Gastroesophageal sphincter (tissue), 4 donors: Measurements from ENCODE around the gene VWA5A. TPM values are rescaled to one million over a fixed set of nuclear protein-coding genes. Genes with fewer than 3 reads are reported as not detected.

ENCODE experiments used
- ATAC-seq: fragments of 150-250 bp; one replicate; pipeline ENCODE4 v1.9.1; 2016; ENCODE audit warnings: mild to moderate bottlenecking, moderate library complexity
- H3K27ac ChIP-seq, 4 donors: fragments of 200-600 bp; sonication (generic) in 3 of 4; 1 replicate in 3 of 4; 2 replicates in 1 of 4; pipeline ENCODE4 v1.5.1; 2016 to 2019
- H3K27me3 ChIP-seq: fragments of 200-600 bp; sonication (generic); one replicate; pipeline ENCODE4 v1.5.1; 2019
- H3K36me3 ChIP-seq, 2 donors: fragments of 200-600 bp; sonication (generic); one replicate each; pipeline ENCODE4 v1.5.1; 2019; ENCODE audit warnings: control low read depth in 1 of 2
- H3K4me1 ChIP-seq, 3 donors: fragments of 200-600 bp; sonication (generic); 1 replicate in 2 of 3; 2 replicates in 1 of 3; pipeline ENCODE4 v1.5.1; 2016 to 2019; ENCODE audit warnings: control low read depth in 2 of 3
- H3K4me3 ChIP-seq, 2 donors: fragments of 200-600 bp; sonication (generic); one replicate each; pipeline ENCODE4 v1.5.1; 2019; ENCODE audit warnings: mild to moderate bottlenecking in 1 of 2, moderate library complexity in 1 of 2
- H3K9me3 ChIP-seq, 3 donors: fragments of 200-600 bp; sonication (generic); one replicate each; pipeline ENCODE4 v1.5.1; 2017 to 2019; ENCODE audit warnings: control low read depth in 2 of 3
- EP300 ChIP-seq: sonication (generic); formaldehyde crosslinking; IDR thresholded peaks from one replicate; pipeline ENCODE4 v1.6.1; 2017; ENCODE audit warnings: antibody characterized with exemption, mild to moderate bottlenecking
- POLR2A ChIP-seq, 2 donors: fragments of 450-650 bp; IDR thresholded peaks; one replicate each; pipeline ENCODE4 v1.6.1; 2017; ENCODE audit warnings: antibody characterized with exemption in 2 of 2, mild to moderate bottlenecking in 2 of 2, moderate library complexity in 1 of 2
- POLR2AphosphoS5 ChIP-seq: sonication (generic); formaldehyde crosslinking; IDR thresholded peaks from one replicate; pipeline ENCODE4 v1.6.1; 2017; ENCODE audit warnings: antibody characterized with exemption
- WGBS, 2 donors: methylation state at CpG; one replicate each; pipeline ENCODE4 v1.1.5; 2018; ENCODE audit warnings: low coverage in 1 of 2; 5-methylcytosine and 5-hydroxymethylcytosine counted together
- total RNA-seq, 4 donors: library from RNA; depleted of rRNA; stranded (reverse); fragments of >200 nt; gene quantifications; one replicate each; pipeline ENCODE4 v1.1.0, GENCODE V29; 2016
- TF ChIP-seq, protein P1 (sequence below), 4 experiments: fragments of 200-600 bp in 2 of 4; fragments of 450-650 bp in 2 of 4; sonication (generic) in 1 of 4; IDR thresholded peaks; one replicate each; pipeline ENCODE4 v1.5.1; 2017 to 2019; ENCODE audit warnings: antibody characterized with exemption in 4 of 4, mild to moderate bottlenecking in 2 of 4, moderate library complexity in 2 of 4

VWA5A gene
- total RNA-seq, 4 donors from 2014 or later, result 13.4 to 23.0 (median 18.6) TPM

DNA sequence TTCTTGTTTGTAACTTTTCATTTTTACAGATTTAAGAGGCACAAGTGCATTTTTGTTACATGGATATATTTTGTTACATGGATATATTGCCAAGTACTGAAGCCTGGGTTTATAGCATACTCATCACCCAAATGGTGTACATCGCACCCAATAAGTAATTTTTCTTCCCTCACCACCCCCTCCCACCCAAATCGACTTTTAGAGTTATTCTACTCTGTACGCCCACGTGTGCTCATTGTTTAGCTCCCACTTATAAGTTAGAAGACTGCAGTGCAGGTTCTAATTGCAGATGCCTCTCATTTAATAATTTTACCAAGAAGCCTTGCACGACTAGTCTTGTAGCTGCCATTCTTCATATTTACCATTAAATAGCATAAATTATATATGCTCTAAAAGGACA is 20.5 kb upstream of the VWA5A start:
- H3K4me3 ChIP-seq, result no peak overlapping the region
- WGBS, 2 donors, result 69% methylated on average over 4 to 5 of the region's 5 CpGs
- no peaks in the 10 kb centered on the region for H3K4me1 ChIP-seq
- TF ChIP-seq, protein P1, sequence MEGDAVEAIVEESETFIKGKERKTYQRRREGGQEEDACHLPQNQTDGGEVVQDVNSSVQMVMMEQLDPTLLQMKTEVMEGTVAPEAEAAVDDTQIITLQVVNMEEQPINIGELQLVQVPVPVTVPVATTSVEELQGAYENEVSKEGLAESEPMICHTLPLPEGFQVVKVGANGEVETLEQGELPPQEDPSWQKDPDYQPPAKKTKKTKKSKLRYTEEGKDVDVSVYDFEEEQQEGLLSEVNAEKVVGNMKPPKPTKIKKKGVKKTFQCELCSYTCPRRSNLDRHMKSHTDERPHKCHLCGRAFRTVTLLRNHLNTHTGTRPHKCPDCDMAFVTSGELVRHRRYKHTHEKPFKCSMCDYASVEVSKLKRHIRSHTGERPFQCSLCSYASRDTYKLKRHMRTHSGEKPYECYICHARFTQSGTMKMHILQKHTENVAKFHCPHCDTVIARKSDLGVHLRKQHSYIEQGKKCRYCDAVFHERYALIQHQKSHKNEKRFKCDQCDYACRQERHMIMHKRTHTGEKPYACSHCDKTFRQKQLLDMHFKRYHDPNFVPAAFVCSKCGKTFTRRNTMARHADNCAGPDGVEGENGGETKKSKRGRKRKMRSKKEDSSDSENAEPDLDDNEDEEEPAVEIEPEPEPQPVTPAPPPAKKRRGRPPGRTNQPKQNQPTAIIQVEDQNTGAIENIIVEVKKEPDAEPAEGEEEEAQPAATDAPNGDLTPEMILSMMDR (IDR thresholded peaks at IDR 0.05), result no peak
- no peak overlapping the region for H3K27ac ChIP-seq
- H3K27me3 ChIP-seq, result peaks cover 12% of the 10 kb centered on the region
- no peak for ATAC-seq
- no peaks in the 10 kb centered on the region for H3K36me3 ChIP-seq
- H3K9me3 ChIP-seq, result no peaks in the 10 kb centered on the region

GRCh38 chr11:124096364-124096763 is 18.9 kb upstream of the VWA5A start:
- 84 to 93% methylated on average over 3 to 5 of the region's 5 CpGs for WGBS, 2 donors
- Histone ChIP-seq H3K4me1 (no peaks in the 10 kb centered on the region), H3K9me3 (no peaks in the 10 kb centered on the region), H3K27ac (no peak overlapping the region), H3K4me3 (no peak overlapping the region), H3K27me3 (peaks cover 12% of the 10 kb centered on the region), H3K36me3 (no peaks in the 10 kb centered on the region)
- ATAC-seq, result no peak
- no peak for TF ChIP-seq EP300
- TF ChIP-seq, protein P1 (IDR thresholded peaks at IDR 0.05), result no peak
- TF ChIP-seq POLR2A (IDR thresholded peaks at IDR 0.05), result no peak
- TF ChIP-seq POLR2AphosphoS5, result no peak

DNA sequence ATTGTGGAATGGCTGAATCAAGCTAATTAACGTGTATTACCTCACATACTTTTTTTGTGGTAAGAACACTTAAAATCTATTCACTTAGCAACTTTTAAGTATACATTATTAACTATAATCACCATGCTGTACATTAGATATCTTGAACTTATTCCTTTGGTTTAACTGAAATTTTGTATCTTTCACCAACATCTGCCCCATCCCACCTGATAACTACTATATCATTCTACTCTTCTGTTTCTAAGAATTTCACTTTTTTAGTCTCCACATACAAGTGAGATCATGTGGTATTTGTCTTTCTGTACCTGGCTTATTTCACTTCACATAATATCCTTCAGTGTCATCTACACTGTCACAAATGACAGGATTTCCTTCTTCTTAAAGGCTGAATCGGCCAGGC is 17.1 kb upstream of the VWA5A start:
- no peak for ATAC-seq
- WGBS, 2 donors, result 70 to 89% methylated on average over 1 to 2 of the region's 2 CpGs
- Histone ChIP-seq H3K27me3 (peaks cover 9% of the 10 kb centered on the region), H3K27ac (no peak overlapping the region), H3K4me1 (no peaks in the 10 kb centered on the region), H3K9me3 (no peaks in the 10 kb centered on the region), H3K4me3 (no peak overlapping the region), H3K36me3 (no peaks in the 10 kb centered on the region)
- TF ChIP-seq POLR2A (IDR thresholded peaks at IDR 0.05) (no peak), POLR2AphosphoS5 (no peak)

- TF ChIP-seq, protein P1 (IDR thresholded peaks at IDR 0.05), result no peak
- TF ChIP-seq EP300 (no peak), POLR2A (IDR thresholded peaks at IDR 0.05) (no peak), POLR2AphosphoS5 (no peak)
- Histone ChIP-seq H3K36me3 (no peaks in the 10 kb centered on the region), H3K27ac (no peak overlapping the region), H3K4me1 (no peaks in the 10 kb centered on the region), H3K4me3 (no peak overlapping the region), H3K9me3 (no peaks in the 10 kb centered on the region), H3K27me3 (no peaks in the 10 kb centered on the region)
- WGBS, 2 donors, result 38 to 57% methylated on average over 1 of the region's 1 CpG
- no peak for ATAC-seq
Observed at GRCh38 chr11:124101737-124102136, 13.5 kb upstream of the VWA5A start.

GRCh38 chr11:124108156-124108555 is 7.1 kb upstream of the VWA5A start:
- no peak overlapping the region for H3K27ac ChIP-seq
- TF ChIP-seq POLR2A (IDR thresholded peaks at IDR 0.05) (no peak), POLR2AphosphoS5 (no peak), EP300 (no peak)
- TF ChIP-seq, protein P1 (IDR thresholded peaks at IDR 0.05), result no peak
- no peaks in the 10 kb centered on the region for H3K4me1 ChIP-seq
- no peak for ATAC-seq
- 4% methylated on average over 1 of the region's 1 CpG; no CpG with 5 or more reads in 1 of the 2 donors for WGBS, 2 donors
- no peaks in the 10 kb centered on the region for H3K9me3 ChIP-seq
- H3K36me3 ChIP-seq, result no peaks in the 10 kb centered on the region
- no peak overlapping the region for H3K4me3 ChIP-seq
- H3K27me3 ChIP-seq, result no peaks in the 10 kb centered on the region

GRCh38 chr11:124109377-124109776 is 5.9 kb upstream of the VWA5A start:
- WGBS, 2 donors, result 56 to 89% methylated on average over 1 of the region's 1 CpG
- H3K4me3 ChIP-seq, result no peak overlapping the region
- ATAC-seq, result no peak
- H3K27ac ChIP-seq, result no peak overlapping the region
- no peaks in the 10 kb centered on the region for H3K9me3 ChIP-seq
- no peaks in the 10 kb centered on the region for H3K27me3 ChIP-seq
- TF ChIP-seq POLR2AphosphoS5, result no peak
- TF ChIP-seq, protein P1 (IDR thresholded peaks at IDR 0.05), result no peak
- TF ChIP-seq EP300, result no peak
- no peak for TF ChIP-seq POLR2A (IDR thresholded peaks at IDR 0.05)
- no peaks in the 10 kb centered on the region for H3K4me1 ChIP-seq
- H3K36me3 ChIP-seq, result no peaks in the 10 kb centered on the region
